NCI-H1694 treated with DMSO at 0.1 percent for 48 hours (cell line): Measurements from ENCODE around the gene UBL4A.
A peak's percentile ranks its signal among the peaks of the same experiment; 100 is the strongest.

Experiments used
- DNase-seq: peaks from one replicate; lab custom pipeline; 2025; lab: John Stamatoyannopoulos, UW

Gene UBL4A

DNA sequence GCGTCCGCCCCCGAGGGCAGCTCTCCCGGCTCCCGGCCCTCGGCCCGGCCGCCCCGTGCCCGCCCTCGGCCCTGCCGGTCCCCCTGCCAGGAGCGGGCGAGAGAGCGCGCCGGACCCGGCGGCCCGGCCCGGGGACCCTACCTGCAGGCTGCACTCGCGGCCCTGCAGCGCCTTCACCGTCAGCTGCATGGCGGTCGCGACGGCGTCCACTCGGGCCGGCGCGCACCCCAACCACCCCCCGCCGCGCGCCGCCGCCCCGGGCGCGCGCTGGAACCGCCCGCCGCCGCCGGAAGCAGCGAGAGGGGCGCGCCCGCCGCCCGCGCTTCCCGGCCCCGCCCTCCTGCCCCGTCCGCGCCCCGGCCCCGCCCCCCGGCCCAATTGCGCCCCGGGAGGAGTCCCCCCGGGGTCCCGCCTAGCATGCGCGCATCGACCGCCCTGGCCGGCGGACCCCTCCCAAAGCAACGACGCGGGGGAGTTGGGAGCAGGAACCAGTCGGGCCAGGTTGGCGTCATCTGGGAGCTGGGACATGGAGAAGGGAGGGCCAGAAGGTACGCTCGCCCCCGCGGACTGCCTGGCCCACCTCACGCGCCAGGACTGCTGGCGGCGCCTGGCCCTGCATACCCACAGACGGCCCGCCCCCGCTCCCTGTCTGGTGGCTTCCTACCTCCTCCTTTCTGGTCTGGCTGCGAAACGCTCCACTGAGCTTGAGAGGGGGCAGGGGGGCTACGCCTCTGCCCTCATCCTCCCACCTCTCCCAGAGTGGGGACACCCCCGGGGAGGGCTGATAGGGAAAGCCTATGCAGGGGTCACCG is at the start of gene UBL4A:
Gene UBL4A (minus strand): TSS at position 220 of the 812 bp plus-strand sequence. CDS start 31 bp downstream, at position 189.
- peak; percentile 31 for DNase-seq

DNA sequence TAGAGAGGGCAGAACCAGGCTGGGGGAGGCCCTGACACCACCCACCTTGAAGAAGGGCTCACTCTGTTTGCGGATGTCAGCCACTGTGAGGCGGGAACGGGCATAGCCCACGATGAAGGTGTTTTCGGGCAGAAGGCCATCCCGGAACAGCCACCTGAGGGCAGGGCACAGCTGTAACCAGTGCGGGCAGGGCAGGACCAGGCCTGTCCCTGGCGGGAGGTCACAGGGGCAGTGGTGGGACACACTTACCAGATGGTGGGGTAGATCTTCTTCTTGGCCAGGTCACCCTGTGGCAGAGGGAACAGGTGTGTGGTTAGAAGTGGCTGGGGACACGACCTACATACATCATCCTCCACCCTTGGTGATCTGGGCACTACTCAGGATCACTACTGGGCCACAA is 49.5 kb upstream of the UBL4A start:
- no peak for DNase-seq

DNA sequence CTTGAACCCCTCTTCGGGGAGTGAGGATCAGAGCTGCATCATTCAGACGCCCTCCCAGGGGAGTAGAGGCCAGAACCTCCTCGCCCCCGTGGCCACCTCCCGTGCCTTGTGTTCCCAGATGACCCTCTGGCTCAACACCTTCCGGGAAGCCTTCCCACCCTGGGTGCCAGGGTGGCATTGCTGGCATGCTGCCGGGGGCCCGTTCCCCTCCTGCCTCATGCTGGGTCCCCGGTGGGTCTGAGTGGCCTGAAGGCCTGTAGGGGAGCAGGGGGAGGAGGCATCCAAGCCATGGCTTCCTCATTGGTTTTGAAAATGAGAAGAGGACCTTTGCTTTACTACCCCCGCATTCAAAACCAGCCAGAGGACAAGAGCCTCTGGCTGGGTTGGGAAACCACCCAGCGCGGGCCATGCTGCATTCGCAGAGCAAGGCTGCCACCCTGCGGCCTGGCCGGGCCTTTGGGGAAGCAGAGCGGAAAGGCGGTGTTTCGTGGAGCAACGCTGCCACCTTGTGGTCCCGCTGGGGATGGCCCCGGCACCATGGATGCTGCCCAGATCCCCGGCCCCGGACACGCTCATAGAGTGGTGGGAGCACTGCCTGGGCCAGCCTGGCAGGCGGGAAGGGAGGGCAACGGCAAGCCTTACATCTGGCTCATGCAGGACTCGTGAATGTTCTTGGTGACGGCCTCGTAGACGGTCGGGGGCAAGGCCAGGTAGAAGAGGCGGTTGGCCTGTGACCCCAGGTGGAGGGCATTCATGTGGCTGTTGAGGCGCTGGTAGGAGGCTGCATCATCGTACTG is 48.3 kb upstream of the UBL4A start:
- DNase-seq = peak; percentile 58

DNA sequence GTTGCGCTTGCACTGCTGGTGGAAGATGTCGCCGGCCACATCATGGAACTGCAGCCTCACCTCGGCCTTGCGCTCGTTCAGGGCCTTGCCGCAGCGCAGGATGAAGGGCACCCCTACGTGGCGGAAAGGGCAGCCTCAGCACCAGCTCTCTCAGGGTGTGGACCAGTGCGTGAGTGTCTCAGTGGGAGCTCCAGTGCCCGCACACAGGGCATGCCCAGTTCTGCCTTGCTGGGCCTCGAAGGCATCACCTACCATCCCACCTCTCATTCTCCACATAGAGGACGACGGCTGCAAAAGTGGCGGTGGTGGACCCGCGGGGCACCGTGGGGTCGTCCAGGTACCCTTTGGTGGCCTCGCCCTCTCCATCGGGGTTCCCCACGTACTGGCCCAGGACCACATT is 46.3 kb upstream of the UBL4A start:
- DNase-seq = no peak

DNA sequence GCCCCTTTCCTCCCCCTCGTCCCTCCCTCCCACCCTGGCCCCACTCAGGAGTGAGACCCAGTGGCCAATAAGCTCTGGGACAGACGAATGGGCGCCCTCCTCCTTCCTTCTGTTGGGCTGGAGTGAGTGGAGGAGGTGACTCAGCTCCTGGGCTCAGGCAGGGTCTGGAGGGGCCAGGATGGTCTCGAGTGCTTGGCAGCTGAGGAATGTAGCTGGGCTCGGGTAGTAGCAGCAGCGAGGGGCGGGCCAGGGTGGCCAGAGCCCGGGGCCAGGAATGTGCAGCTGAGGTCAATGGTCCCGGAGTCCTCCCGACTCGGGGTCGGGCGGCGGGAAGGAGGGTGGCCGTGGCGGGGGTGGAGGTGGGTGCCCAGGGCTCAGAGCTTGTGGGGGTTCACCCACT is 45.2 kb upstream of the UBL4A start:
- DNase-seq = no peak

DNA sequence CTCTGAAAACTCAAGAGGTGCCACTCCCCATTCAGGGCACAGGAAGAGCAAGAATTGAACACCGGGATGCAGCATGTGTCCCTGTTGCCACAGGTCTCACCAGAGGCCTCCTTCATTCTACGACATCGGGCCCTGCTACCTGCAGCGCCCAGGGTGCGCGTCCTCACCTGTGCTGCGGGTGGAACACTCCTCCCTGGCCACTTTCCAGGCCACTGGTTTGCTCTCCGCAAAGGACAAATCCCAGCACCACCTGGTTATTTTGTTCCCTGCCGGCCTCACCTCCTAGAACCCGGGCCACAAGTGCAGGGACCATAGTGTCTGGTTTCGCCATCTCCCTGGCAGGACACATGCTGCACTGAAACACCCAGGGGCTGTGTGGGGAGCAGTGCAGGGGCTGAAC is 43.9 kb upstream of the UBL4A start:
- no peak for DNase-seq

DNA sequence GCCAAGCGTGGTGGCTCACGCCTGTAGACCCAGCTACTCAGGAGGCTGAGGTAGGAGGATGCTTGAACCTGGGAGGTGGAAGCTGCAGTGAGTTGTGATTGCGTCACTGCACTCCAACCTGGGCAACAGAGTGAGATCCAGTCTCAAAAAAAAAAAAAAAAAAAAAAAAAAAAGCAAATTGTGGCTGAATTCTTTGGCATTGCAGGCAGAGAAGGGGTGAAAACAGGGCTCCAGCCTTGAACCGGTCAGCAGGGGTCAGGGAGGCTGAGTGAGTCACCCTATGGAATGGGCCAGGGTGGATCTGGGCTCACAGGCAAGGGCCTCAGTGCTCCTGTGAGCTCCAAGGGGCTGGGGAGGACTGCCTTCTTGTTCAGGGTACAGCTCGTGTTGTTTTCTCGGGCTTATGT is 42.8 kb upstream of the UBL4A start:
- no peak for DNase-seq

DNA sequence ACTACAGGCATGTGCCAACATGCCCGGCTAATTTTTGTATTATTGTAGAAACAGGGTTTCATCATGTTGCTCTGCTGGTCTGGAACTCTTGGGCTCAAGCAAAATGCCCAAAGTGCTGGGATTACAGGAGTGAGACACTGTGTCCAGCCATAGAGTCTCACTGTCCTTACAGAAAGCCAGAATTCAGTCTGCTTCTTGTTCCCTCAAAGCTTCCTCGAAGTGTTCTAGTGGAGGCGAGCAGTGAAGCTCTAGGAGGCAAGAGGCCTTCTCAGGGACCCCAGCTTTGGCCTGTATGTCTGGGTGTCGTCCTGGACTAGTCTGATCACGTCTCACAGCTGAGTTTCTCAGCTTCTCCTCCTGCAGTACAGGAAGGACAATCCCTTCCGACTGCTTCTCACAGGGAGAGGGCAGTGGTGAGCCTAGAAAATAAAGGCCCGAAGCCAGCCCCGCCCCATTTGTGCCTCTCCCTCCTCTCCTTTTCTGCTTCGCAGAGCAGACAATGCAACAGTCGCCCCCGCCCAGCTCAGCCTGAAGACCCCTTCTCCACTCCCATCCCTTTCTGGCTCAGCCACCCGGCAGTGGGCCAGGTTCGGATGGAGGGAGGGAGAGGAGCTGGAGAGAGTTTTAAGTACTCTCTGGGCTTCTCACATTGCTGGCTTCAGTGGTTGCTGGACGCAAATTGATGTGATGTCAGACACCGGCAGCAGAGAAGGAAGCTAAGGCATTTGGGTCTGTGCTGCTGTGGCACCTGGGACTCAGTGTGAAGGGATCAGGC is 40.7 kb upstream of the UBL4A start:
- peak; percentile 60 for DNase-seq

DNA sequence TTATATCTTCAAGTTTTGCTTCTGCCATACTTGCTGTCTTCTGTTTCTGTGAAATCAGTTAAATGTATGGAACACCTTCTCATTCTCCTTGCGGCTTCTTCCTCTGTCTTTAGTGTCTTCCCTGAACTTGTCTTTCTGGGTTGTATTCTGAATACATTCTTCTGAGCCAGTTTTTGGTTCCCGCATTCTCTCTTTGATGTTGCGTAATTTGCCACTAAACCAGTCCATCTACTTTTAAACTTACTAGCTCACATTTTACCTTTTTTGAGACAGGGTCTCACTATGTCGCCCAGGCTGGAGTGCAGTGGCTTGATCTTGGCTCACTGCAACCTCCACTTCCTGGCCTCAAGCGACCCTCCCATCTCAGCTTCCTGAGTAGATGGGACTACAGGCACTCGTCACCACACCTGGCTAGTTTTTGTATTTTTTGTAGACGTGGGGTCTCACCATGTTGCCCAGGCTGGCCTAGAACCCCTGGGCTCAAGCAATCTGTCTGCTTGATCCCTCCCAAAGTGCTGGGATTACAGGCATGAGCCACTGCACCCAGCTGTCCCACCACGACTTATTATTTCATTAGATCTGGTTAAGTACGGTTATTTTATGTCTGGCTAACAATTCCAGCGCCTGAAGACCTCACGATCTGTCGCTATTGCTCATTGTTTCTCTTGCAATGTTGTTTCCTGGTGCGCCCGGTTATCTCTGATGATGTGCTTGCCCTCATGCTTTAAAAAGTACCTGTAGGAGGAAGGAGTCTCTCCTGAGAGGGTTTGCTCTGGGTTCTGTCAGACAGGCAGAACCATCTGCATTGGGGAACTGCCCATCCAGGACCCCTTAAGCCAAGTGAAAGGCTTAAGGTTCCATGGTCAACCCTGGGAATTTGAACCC is 39.4 kb upstream of the UBL4A start:
- no peak for DNase-seq

DNA sequence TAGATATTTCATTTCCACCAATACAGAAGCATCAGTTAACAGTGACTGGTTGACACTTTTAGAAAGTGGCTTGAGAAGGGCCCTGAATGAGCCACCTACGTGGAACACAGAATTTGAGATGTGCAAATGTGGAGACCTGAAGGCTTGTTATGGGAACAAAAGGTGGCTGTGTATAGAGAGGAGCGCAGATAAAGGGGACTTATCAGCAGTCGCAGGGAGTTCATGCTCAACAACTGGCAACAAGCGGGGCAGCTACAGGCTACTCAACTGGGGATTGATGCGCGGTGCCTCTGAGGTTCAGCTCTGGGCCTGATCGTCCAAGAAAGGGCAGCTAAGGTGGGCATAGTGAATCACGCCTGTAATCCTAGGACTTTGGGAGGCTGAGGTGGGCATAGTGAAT is 33.0 kb upstream of the UBL4A start:
- DNase-seq = no peak

DNA sequence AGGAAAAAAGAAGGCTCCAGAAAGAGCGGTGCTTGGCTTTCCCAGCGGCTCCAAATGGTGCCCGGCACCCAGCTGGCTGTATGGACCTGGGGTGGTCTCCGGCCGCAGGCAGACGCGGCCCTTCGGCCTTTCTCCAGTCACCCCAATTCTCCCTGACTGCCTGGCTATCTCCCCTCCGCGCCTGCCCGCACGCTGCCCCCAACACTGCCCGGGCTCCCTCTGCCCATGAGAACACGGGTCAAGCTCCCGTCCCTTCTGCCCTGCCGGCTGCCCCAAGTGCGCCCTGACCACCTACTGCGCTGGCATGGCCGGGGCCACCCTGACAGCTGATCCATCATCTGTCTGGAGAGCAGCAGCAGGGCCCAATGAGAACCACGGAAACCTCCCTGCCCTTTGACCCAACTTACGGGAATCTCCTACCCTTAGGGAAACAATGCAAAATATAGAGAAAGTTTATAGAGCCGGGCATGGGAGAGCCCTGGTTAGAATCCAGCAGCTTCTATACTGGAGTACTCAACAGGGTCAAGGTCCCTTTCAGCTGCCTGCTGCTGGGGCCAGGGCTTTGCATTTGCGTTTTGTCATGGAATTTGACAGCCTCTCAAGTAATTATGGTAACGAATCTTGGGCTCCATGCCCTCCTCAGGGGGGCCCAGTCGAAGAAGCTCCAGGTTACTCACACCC is 30.8 kb upstream of the UBL4A start:
- DNase-seq = no peak

DNA sequence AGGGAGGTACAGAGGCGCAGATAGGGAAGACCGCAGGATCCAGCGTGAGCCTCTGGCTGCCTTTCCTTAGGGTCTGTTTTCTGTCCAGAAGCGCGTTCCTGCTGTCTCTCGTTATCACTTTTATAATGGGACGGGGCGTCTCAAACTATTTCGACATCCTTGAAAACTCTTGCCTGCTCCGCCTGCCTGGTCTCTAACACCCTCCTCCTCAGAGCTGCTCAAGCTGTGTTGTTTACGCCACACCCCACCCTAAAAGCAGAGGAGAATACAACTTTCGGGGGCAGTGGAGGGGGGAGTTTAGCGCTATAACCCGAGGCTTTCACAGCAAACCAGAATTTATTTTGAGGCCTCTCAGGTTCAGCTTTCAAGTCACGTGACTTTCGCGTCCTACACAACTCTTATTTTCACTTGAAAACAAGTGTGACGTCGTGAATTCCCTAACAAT is 30.3 kb upstream of the UBL4A start:
- DNase-seq = no peak

DNA sequence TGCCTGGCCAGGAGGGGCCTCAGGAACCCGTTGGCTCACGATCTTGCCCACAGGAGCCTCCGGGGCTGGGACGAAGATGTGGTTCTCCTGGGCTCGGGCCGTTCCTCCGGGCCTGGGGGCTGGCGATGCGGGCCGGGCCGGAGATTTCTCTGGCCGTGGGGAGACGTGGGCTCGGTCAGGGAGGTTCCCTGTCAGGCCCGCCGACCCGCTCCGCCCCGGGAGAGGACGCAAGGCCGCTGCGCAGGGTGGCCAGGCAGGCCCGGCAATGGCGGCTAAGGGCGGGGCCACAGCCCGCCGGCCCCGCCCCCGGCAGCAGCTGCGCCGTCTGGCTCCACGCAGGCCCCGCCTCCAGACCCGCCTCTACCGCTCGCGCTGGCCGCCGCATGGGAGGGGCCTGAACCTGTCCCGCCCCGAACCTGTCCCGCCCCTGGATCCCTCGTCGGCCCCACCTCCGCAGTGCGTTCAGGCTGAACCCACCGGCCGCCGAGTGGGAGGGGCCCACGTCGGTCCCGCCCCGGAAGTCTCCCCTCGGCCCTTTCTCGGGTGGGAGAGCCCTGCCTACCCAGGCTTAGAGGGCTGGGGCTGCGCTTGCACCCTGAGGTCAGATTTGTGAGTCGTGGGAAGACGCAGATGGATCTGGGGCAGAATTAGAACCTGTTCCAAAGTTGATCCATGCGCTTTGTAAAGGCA is 29.7 kb upstream of the UBL4A start, which contains the start of gene FAM3A:
Gene FAM3A (minus strand): TSS at position 267 of the 690 bp plus-strand sequence. CDS start 460 bp downstream, outside the sequence.
- peak; percentile 74 for DNase-seq

DNA sequence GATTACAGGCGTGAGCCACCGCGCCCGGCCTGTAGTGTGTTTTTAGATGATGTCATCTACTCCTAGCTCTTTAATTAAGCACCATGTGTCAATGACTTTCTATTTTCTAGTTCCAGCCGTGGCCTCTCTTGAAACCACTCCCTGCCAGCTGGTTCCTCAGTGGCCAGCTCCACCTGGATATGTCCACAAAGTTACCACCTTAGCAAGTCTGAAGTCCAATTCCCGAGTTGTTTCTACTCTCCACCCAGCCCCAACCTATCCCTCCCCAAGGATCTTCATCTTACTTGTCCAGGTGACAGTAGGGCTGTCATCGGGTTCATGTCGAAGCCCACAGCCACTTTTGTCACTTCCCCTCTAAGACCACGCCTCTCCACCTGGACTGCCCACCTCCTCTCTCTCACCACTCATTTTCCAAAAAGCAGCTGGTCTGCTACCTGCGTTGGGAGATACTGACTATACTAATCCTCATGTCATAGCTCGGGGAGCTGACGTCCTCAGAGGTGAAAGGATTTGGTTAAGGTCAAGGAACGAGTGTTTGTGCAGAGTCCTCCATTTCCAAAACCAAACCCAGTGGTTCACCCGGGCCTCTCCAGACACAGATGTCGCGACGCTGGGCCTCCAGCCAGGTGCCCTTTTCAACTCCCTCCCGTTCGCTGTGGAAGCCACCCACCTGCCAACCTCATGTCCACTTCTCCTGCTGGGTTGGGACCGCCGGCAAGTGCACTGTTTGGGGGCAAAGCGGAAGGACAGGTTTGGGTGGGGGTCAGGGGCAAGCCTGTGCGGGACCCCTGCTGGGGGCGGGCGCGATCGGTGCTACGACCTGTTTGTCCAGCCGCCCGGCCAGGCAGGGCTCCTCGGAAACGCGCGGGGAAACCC is 28.9 kb upstream of the UBL4A start:
- no peak for DNase-seq

DNA sequence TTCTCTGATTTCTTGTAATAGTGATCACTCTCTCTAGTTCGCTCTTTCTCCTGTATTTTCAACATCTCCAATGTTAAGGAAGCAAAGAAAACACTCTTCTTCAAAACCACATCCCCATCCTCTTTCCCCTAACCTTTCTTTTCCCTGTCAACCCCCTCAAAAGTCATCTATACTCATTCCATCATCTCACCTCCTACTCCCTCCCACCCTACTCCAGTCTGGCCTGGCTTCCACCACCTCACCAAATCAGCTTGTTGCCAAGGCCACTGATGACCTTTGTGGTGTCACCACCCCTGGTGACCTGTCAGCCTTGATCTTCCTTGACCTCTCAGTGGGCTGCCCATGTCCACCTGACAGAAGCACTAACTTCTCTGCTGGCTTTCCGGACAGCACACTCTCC is 27.3 kb upstream of the UBL4A start:
- no peak for DNase-seq

DNA sequence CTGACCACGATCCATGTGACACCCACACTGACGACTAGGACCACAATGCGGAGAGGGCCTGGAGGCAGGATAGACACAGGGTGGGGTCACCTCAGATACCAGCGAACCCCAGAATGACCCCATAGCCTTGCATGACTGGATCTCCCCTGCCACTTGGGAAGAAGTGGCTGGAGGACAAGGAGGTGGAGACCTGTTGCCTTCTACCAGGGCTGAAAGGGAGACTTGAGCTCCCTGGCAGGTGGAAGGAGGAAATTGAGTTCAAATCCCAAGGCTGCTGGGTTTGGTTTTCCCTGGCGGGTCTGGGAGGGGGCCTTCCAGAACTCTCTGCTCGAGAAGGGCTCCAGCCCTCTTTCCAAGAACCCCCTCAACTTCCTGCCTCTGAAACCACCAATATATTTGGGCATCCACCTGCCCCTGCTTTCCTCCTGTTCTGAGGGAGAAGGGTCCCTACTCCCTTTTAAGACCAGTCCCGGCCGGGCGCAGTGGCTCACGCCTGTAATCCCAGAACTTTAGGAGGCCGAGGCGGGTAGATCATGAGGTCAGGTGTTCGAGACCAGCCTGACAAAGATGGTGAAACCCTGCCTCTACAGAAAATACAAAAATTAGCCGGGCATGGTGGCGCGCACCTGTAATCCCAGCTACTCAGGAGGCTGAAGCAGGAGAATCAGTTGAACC is 26.6 kb upstream of the UBL4A start:
- no peak for DNase-seq

DNA sequence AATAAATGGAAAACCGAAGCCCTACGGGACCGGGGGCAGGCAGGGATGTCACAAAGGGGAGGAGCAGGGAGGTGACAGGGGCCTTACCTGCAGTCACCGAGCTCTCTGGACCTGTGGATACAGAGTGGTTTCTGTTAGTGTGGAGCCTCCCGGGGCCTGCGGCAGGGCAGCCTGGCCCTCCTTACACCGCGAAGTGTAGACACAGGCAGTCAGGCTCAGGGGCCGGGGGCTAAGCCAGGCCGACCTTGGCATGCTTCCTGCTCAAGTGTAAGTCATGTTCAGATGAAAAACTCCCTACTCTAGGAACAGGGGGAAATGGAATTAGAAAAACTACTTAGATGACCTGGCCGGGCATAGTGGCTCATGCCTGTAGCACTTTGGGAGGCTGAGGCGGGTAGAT is 25.3 kb upstream of the UBL4A start:
- no peak for DNase-seq

DNA sequence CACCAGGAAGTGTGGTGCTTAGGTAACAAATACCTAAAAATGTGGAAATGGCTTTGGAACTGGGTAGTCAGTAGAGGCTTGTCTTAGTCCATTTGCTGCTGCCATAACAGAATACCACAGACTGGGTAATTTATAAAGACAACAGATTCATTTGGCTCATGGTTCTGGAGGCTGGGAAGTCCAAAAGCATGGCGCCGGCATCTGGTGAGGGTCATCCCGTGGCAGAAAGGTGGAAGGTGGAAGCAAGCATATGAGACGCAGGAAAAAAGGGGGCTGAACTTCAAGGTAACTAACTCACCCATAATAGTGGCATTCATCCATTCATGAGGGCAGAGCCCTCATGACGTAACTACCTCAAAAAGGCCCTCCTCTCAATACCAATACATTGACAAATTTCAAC is 23.0 kb upstream of the UBL4A start:
- no peak for DNase-seq

DNA sequence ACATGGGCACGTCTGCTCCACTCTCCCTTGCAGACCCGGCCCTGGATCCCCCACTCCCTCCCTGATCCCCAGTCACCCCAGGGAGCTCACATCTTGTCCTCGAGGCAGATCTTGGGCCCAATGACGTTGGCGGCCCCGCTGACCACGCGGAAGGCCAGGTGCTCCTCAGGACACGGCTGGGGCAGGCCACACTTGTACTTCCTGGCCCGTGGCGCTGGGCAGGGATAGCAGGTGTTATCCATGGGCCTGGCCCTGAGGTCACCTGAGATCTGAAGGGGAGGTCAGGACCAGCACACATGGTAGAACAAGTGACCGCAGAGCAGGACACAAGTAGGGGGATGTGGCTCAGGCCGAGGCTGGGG is 21.9 kb upstream of the UBL4A start:
- no peak for DNase-seq
